NCI-H82 treated with DMSO at 0.1 percent for 48 hours (cell line): ENCODE results near the gene DENND2C.

Source experiments
- DNase-seq: peaks from one replicate; lab custom pipeline; 2025; ENCODE audit not compliant: unreplicated experiment; lab: John Stamatoyannopoulos, UW

DENND2C gene, protein sequence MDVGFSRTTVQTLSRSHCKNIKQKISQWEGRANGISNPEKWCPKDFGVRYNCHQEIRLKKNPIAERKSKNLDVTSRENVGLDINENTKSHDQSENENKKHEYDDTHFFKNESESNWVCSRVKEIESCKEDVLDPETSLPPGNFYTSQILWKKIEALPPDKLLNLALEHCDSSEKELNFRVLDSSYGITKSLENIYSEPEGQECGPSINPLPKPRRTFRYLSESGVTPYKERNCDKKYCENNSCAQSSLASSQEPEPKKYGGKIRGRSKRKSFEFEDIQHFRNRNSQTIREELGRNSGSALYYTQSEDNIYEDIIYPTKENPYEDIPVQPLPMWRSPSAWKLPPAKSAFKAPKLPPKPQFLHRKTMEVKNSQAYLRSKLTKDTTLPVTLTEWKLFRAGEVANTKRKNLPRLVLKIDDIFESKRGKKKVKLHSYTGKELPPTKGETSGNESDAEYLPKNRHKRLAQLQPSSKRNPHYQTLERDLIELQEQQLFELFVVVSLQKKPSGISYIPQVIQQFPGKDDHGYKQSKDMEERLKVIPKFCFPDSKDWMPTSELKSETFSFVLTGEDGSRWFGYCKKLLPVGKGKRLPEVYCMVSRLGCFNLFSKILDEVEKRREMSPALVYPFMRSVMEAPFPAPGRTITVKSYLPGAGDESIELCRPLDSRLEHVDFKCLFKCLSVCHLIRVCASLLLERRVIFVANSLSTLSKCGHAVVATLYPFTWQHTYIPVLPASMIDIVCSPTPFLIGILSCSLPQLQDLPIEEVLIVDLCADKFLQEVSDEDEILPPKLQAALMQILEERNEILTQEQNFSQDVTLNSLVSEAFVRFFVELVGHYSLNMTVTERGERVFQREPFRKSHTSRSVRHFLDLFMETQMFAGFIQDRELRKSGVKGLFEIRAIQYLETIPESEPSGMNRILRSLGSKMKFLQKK

DNA sequence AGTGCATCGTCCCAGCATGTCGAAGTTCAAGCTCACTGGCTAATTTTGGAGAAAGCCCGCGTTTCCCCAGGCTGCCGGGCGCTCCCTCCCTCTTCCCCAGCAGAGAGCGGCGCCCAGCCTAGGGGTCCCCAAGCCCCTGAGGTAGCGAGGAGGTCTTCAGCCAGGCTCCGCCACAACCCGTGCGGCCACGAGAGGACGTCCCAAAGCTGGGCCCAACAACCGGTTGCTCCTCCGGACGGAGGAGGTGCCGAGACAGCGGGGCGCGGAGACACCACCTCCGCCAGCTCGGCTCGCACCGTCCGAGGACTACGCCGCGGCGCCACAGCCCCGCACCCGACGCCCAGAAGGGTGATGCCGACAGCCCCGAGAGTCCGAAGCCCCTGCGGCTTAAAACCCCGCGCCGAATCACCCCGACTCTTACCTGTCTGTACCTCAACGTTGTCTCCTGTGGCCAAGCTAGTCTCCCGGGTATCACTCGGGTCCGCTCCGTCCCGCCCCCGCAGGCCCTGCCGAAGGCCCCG is at the start of gene DENND2C:
TSS of gene DENND2C (minus strand) at position 488 of the 521 bp plus-strand sequence. CDS start 44,065 bp downstream, outside the sequence.
- DNase-seq, result no peak

DNA sequence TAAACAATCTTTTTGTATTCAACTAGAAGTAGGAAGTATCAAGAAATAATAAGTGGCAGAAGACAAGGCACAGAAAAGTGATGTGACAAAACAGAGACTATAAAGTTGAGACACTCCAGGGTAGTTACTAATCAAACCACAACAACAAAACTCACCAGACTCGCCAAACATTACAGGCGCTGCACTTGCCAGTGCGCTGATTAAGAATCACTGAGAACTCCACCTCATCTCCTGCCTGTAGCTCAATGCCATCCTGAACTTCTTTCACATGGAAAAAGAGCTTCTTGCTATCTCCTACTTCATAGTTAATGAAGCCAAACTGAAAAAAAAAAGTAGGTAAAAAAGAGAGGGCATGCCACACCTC is 49.6 kb upstream of the DENND2C start:
- DNase-seq, result no peak

DNA sequence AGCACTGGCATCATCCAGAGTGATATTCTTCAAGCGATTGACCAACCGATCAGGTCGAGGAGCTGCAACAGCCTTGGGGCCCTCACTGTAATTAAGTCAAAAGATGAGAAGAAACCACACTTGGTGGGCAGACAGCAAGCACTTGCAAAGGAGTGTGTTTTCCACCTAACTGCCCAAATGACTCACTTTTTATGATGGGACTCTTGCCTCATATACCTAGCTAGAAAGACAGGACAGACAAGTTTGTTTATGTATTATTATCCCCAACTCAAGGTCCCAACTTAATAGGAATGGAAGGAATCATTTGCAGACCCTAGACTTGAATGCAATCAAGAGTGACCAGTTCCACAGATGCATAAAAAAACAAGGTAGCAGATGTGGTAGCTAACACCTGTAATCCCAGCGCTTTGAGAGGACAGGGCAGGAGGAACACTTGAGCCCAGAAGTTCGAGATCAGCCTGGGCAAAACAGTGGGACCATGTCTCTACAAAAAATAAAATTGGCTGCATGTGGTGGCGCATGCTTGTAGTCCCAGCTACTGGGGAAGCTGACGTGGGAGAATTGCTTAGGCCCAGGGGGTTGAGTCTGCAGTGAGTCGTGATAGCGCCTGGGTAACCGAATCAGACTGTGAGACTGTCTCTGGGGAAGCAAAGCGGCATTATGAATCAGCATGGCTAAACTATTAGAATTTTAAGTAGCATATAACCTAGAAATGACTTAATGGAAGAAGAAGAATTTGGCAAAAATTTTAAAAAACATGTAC is 49.0 kb upstream of the DENND2C start:
- no peak for DNase-seq

DNA sequence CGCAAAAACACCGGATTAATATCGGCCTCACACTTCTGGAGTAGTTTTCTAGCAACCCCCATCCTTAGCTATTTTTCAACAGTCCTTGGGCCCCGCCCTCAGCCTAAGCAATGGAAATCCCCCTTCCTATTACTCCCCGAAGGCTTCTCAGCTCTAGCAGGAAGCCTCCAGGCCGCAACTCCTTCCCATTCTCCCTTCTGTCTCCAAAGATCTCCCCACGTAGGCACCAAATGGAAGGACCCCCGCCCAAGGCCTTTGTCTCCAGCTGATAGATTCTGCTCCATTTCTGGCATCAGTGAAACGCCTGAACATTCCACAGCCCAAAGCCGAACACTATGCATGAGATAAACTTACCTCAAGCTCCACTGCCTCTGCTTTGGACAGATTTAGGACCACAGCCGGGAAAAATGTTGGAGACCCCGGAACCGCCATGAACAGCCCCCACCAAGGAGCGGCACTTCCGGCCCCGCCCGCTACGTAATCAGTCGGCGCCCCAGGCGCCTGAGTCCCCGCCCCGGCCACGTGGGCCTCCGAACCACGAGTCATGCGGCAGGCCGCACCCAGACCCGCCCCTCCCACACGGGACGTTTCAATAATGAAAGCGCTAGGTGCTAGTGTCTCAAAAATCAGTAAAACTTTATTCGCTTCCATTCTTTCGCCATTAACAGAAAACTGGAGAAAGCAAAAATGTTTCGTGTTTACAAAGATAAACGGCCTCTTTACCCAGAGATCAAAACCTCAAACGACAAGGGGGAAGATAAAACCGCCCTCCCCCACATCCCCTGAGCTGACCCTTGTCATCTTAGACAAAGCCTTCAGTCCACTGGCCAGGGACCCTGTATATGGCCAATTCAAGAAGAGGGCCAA is 46.7 kb upstream of the DENND2C start, which contains the start of gene NRAS:
TSS of gene NRAS (minus strand) at position 468 of the 867 bp plus-strand sequence. CDS start 611 bp downstream, outside the sequence.
- peak; percentile 71 for DNase-seq

DNA sequence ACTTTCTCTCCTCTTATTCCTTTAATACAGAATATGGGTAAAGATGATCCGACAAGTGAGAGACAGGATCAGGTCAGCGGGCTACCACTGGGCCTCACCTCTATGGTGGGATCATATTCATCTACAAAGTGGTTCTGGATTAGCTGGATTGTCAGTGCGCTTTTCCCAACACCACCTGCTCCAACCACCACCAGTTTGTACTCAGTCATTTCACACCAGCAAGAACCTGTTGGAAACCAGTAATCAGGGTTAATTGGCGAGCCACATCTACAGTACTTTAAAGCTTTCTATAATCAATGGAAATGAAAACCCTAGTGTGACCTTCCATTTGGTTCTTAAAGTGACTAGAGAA is 46.1 kb upstream of the DENND2C start:
- DNase-seq, result no peak

DNA sequence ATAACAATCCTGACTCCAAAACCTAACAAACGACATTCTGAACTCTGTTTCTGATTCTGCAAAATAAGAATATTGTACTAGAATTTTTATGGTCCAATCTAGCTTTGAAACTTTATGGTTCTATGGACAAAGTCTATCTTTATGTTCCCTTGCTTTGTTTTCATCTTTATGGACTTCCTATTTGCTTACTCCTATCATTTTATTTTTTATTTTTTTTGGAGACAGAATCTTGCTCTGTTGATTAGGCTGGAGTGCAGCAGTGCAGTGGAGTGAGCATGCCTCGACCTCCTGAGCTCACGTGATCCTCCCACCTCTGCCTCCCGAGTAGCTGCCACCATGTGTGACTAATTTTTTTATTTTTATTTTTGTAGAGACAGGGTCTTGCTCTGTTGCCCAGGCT is 43.1 kb upstream of the DENND2C start:
- no peak for DNase-seq

DNA sequence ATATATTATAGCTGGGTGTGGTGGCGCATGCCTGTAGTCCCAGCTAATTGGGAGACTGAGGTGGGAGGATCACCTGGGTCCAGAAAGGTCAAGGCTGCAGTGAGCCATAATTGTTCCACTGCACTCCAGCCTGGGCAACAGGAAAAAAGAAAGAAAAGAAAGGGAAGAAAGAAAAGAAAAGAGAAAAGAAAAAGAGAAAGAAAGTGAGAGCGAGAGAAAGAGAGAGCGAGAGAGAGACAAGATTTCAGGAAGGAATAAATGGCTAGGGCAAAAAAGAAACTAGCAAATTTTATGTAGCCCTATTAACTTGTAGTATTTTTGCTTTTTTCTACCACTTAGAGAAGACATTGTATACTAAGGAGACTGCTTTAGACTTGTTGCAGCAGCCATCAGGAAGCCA is 40.5 kb upstream of the DENND2C start:
- no peak for DNase-seq

DNA sequence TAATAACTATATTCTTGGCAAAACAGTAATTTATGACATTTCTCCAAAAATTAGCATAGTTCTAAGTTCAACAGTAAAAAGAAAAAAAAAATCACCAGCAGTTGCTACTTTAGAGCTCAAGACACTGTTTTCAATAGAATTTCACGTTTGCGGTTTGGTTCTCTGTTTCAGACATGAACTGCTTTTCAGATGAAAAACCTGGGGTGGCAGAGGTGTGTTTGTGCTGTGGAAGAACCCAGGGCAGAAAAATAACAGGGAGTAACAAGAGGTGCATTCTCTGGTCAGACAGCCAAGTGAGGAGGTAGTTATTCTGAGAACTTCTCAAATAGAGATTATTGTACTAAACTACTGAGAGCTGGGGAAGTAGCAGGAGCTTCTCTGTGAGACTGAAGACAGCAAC is 37.8 kb upstream of the DENND2C start:
- no peak for DNase-seq

DNA sequence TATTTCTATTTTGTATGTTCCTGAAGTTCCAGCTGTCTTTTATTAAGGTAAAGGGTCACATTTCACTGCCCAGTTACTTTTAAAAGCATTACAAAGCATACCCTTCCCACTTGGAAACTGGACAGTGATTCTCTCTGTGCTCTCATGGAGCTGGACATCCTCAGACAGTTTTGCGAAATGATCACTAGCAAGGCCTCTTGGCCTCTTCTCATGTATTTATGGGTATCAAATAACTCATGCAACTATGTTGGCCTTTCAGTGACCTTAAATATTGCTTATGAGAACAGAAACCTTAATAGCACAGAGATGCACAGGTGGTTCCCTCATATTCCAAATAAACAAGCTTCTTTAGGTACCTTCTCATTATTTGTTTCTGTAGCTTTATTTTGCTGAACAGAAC is 33.4 kb upstream of the DENND2C start:
- DNase-seq, result no peak

DNA sequence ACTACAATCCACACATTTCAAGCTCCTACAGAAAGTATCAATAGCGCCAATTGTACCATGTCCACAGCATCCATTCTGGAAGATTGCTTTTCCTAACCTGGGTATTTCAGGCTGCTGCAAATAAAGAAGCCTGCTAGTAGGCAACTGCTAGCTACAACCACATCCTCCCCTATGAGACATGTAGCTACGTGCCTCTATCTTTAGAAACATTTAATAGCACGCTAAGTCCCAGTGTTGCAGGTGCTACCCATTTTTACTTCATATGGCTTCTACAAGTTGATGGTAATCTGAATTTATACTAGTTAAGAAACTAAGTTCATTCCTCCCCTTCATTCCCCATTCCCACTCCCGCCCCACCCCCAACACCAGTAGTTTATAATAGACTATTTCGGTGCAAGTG is 32.9 kb upstream of the DENND2C start:
- no peak for DNase-seq

DNA sequence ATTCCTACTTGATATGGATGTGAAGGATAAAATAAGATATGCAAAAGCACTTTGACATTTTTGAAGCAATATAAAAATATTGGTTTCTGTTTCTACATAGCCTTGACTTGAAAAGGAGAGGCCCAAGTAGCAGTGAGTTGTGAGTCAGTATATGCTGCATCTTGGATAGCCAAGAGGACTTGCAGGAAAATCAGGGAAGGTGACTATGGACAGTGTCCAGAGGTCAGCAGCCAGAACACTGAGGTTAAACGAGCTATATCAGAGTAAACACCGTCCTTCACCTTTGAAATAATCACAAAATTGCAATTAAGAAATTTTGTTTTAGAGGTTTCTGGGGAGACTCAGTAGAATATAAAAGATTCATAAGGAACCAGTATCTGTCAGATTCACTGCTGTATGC is 32.1 kb upstream of the DENND2C start:
- DNase-seq, result no peak

DNA sequence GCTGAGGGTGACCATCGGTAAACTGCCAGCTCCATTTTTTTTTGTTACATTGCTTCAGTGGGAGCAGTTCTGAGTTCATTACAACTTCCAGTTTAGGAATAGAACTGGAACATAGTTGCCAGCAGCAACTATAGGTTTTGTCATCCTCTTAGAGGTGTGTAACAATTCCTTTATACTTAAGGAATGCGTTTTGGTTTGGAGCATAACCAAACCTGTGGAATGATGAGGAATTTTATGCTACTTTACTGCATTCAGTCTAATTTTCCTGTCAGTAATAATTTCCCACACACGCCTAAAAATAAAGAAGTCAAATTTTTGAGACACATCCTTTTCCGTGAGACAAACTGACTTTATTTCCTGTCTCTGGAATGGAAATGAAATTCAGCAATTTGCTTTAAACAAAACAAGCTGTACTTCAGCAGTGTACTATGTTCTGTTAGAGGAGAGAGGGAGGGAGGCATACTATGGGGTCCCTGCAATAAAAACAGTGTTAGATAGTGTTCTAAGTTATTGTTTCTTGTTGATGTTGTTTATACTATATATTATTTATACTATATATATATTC is 30.3 kb upstream of the DENND2C start:
- no peak for DNase-seq

DNA sequence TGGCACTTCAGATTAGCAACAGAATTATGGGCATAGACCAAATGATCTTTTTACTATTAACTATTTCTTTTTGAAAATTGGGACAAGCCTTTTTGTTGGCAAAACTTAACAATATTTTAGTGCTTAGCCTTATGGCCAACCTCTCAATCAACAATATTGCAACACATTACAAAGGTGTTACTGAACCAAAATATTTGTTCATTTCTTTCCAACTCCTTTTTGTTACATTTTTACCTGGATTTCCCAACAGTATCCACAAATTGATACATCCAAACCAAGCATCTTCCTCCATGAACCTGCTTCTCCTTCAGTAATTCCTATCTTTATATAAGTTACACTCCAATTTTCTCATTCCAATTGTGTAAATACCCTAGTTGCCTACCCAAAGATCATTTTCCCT is 27.0 kb upstream of the DENND2C start:
- no peak for DNase-seq

DNA sequence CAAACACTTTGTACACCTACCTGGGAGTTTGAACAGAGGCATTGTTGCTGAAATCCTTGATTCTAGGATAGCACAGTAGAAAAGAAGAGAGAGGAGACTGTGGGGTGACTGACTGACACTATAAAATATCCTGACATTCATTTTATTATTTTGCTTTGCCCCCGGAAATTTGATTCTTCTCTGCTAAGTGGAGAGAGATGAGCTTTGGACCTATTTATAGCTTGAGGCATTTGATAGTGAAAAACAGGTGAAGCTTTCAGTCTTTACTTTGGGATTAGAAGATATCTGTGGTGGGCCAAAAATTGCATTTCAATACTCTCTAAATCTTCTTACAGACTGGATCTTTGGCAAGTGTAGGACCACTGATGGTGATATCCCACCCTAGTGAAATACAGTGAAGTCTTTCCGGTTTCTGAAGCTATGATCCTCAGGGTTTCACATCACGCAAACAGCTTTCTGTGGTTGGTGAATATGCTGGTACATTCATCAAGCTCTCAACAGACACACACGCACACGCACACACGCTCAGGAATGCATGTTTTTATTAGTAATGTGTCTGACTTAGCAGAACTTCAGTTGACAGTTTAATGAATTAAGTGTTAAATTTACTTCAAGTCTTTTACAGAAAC is 25.7 kb upstream of the DENND2C start, which contains the start of gene AMPD1:
TSS of gene AMPD1 (minus strand) at position 117 of the 629 bp plus-strand sequence. CDS start at position 42, 75 bp downstream.
- no peak for DNase-seq

DNA sequence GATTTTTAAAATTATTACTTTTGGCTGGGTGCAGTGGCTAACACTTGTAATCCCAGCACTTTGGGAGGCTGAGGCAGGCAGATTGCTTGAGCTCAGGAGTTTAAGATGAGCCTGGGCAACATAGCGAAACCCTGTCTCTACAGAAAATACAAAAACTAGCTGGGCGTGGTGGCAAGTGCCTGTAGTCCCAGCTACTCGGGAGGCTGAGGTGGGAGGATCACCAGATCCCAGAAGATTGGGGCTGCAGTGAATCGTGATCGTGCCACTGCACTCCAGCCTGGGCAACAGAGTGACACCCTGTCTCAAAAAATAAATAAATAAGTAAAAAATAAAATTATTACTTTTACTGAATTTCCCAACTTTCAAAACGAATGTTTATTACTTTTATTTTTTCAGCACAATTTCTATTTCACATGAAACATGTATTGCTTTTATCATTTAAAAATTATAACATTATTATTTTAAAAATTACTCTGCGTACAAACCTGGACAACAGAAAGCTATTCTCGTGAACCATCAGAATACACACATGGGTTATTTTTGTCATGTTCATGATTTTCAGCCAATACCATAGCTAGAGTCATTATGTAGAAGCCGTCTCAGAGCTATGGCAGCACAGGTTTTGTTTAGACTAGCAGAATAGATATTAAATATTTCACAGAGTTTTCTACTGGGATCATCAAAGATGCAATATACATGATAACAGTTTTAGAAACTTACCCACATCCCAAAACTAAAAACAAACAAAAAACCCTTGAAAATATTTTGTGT is 24.9 kb upstream of the DENND2C start:
- no peak for DNase-seq

DNA sequence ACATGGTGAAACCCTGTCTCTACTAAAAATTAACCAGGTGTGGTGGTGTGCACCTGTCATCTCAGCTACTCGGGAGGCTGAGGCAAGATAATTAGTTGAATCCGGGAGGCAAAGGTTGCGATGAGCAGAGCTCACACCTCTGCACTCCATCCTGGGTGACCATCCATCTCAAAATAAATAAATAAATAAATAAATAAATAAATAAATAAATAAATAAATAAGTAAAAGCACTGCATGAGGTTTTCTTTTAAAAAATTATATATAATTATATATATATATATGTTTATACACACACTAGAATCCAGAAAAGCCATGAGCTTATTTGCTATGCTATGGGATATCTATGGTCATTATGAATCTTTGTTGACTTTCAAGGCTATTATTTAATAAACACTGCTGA is 23.1 kb upstream of the DENND2C start:
- DNase-seq, result no peak

DNA sequence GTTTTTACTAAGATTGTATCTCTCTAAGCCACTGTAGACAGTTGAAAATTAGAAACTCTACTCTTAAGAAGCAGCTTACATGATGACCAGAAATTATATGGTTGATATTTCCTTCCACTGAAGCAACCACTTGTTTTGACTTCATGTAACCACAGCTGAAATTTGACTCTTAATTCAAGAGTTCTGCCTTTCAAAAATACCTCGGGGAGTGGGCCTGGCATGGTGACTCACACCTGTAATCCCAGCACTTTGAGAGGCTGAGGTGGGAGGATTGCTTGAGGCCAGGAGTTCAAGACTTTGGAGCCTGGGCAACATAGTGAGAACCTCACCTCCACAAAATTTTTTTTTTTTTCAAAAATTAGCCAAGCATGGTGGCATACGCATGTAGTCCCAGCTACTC is 21.2 kb upstream of the DENND2C start:
- no peak for DNase-seq

DNA sequence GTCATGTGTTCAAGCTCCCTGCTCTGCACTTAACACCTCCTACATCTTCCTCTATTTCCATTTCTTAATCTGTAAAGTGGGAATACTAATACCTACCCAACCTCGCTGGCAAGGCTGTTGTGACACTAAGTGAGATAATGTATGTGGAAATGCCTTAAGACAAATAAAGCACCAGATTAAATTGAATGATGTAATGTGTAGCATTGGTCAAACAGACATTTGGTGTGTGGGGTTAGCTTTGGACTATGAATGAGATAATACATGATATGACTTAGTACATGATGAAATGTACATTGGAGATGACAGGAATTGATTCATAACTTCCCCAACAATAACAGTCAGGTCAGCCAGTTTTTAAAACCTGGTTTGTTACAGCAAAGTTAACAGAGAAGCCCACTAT is 20.3 kb upstream of the DENND2C start:
- DNase-seq, result no peak
